MM.1S (cell line): ENCODE measurements around the gene SRSF3.

Experiments
- DNase-seq: peaks from one replicate; pipeline ENCODE4 v3.0.0-alpha.2; 2015
- H2AFZ ChIP-seq: fragments of 300-600 bp; sonication (generic); 2 replicates; pipeline ENCODE4 v1.6.0; 2016; ENCODE audit warnings: antibody characterized with exemption, low read length
- H3F3A ChIP-seq: fragments of 300-600 bp; sonication (generic); 2 replicates; pipeline ENCODE4 v1.6.1; 2016; ENCODE audit warnings: mild to moderate bottlenecking, antibody characterized with exemption, low read length, moderate library complexity, mixed read lengths; ENCODE audit not compliant: insufficient read depth
- H3K27ac ChIP-seq: fragments of 300-600 bp; sonication (generic); 2 replicates; pipeline ENCODE4 v1.5.1; 2016; ENCODE audit warnings: mild to moderate bottlenecking, low read length
- H3K27me3 ChIP-seq: fragments of 300-600 bp; sonication (generic); replicated peaks from 2 replicates; pipeline ENCODE4 v1.6.0; 2016; ENCODE audit warnings: low read length; ENCODE audit not compliant: insufficient read depth
- H3K36me3 ChIP-seq: fragments of 300-600 bp; sonication (generic); replicated peaks from 2 replicates; pipeline ENCODE4 v1.6.1; 2016; ENCODE audit warnings: mild to moderate bottlenecking, low read length, mixed read lengths; ENCODE audit not compliant: insufficient read depth
- H3K4me1 ChIP-seq: fragments of 300-600 bp; sonication (generic); 2 replicates; pipeline ENCODE4 v1.6.1; 2016; ENCODE audit warnings: low read length, mixed read lengths
- H3K4me2 ChIP-seq: fragments of 300-600 bp; sonication (generic); 2 replicates; pipeline ENCODE4 v1.6.0; 2016; ENCODE audit warnings: low read depth, low read length
- H3K4me3 ChIP-seq: fragments of 300-600 bp; sonication (generic); 2 replicates; pipeline ENCODE4 v1.5.1; 2016; ENCODE audit warnings: low read length, mixed read lengths
- H3K79me2 ChIP-seq: fragments of 300-600 bp; sonication (generic); 2 replicates; pipeline ENCODE4 v1.6.1; 2016; ENCODE audit warnings: mixed run types, low read length, mixed read lengths
- H3K9ac ChIP-seq: fragments of 300-600 bp; sonication (generic); 2 replicates; pipeline ENCODE4 v1.6.1; 2016; ENCODE audit warnings: low read length, mixed read lengths
- H3K9me2 ChIP-seq: fragments of 300-600 bp; sonication (generic); replicated peaks from 2 replicates; pipeline ENCODE4 v1.6.1; 2016; ENCODE audit warnings: mild to moderate bottlenecking, low read length, mixed read lengths; ENCODE audit not compliant: insufficient read depth
- H3K9me3 ChIP-seq: fragments of 300-600 bp; sonication (generic); replicated peaks from 2 replicates; pipeline ENCODE4 v1.6.1; 2016; ENCODE audit warnings: mild to moderate bottlenecking, low read length, mixed read lengths; ENCODE audit not compliant: insufficient read depth
- H4K20me1 ChIP-seq: fragments of 300-600 bp; sonication (generic); 2 replicates; pipeline ENCODE4 v1.6.1; 2016; ENCODE audit warnings: mild to moderate bottlenecking, low read length, moderate library complexity, mixed read lengths; ENCODE audit not compliant: insufficient read depth
- EZH2 ChIP-seq: fragments of 300-600 bp; sonication (generic); optimal IDR thresholded peaks from 2 replicates; pipeline ENCODE3; 2017; ENCODE audit warnings: low read depth, mild to moderate bottlenecking, antibody characterized with exemption, low read length, mixed read lengths
- EZH2phosphoT487 ChIP-seq: fragments of 300-600 bp; sonication (generic); IDR thresholded peaks from 2 replicates; pipeline ENCODE4 v1.6.1; 2018; ENCODE audit warnings: antibody characterized with exemption, low read length
- TF ChIP-seq, protein P1 (sequence below): fragments of 300-600 bp; sonication (generic); IDR thresholded peaks from 2 replicates; pipeline ENCODE4 v1.5.1; 2016; ENCODE audit warnings: antibody characterized with exemption, low read length, mixed read lengths

SRSF3 gene

DNA sequence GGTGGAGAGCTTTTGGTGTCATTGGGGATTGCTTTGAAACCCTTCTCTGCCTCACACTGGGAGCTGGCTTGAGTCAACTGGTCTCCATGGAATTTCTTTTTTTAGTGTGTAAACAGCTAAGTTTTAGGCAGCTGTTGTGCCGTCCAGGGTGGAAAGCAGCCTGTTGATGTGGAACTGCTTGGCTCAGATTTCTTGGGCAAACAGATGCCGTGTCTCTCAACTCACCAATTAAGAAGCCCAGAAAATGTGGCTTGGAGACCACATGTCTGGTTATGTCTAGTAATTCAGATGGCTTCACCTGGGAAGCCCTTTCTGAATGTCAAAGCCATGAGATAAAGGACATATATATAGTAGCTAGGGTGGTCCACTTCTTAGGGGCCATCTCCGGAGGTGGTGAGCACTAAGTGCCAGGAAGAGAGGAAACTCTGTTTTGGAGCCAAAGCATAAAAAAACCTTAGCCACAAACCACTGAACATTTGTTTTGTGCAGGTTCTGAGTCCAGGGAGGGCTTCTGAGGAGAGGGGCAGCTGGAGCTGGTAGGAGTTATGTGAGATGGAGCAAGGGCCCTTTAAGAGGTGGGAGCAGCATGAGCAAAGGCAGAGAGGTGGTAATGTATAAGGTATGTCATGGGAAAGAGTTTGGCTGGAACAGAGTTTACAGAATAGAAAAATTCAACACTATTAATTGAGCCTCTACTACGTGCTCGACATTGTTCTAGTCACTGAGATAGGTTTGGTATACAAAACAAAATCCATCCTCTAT, 31.2 kb downstream of the SRSF3 start:
- Histone ChIP-seq H3K27ac (no peak overlapping the region), H3K9me2 (no peaks in the 10 kb centered on the region), H3K4me3 (no peak overlapping the region), H3K36me3 (no peaks in the 10 kb centered on the region), H3F3A (no peaks in the 10 kb centered on the region), H3K27me3 (no peaks in the 10 kb centered on the region), H3K4me2 (no peak overlapping the region), H2AFZ (no peak overlapping the region), H3K79me2 (no peaks in the 10 kb centered on the region), H3K9me3 (no peaks in the 10 kb centered on the region), H4K20me1 (no peaks in the 10 kb centered on the region), H3K4me1 (peaks cover 17% of the 10 kb centered on the region; the same call in 1 of the 2 replicates), H3K9ac (no peak overlapping the region)
- no peak for DNase-seq
- TF ChIP-seq EZH2phosphoT487 (no peak), EZH2 (no peak)
- TF ChIP-seq, protein P1, sequence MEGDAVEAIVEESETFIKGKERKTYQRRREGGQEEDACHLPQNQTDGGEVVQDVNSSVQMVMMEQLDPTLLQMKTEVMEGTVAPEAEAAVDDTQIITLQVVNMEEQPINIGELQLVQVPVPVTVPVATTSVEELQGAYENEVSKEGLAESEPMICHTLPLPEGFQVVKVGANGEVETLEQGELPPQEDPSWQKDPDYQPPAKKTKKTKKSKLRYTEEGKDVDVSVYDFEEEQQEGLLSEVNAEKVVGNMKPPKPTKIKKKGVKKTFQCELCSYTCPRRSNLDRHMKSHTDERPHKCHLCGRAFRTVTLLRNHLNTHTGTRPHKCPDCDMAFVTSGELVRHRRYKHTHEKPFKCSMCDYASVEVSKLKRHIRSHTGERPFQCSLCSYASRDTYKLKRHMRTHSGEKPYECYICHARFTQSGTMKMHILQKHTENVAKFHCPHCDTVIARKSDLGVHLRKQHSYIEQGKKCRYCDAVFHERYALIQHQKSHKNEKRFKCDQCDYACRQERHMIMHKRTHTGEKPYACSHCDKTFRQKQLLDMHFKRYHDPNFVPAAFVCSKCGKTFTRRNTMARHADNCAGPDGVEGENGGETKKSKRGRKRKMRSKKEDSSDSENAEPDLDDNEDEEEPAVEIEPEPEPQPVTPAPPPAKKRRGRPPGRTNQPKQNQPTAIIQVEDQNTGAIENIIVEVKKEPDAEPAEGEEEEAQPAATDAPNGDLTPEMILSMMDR = no peak

- no peak overlapping the region for H3K27ac ChIP-seq
- H3K4me2 ChIP-seq = no peak overlapping the region
- H3K27me3 ChIP-seq = no peaks in the 10 kb centered on the region
- no peak overlapping the region for H3K4me3 ChIP-seq
- no peak overlapping the region for H2AFZ ChIP-seq
- H3K9ac ChIP-seq = no peak overlapping the region
- DNase-seq = no peak
- no peaks in the 10 kb centered on the region for H3K9me2 ChIP-seq
- no peaks in the 10 kb centered on the region for H3K36me3 ChIP-seq
- no peaks in the 10 kb centered on the region for H4K20me1 ChIP-seq
- no peaks in the 10 kb centered on the region for H3F3A ChIP-seq
- H3K4me1 ChIP-seq = peaks cover 19% of the 10 kb centered on the region; the same call in 1 of the 2 replicates
- H3K79me2 ChIP-seq = no peaks in the 10 kb centered on the region
- TF ChIP-seq, protein P1 = no peak
- TF ChIP-seq EZH2 (no peak), EZH2phosphoT487 (no peak)
- H3K9me3 ChIP-seq = no peaks in the 10 kb centered on the region
Observed at GRCh38 chr6:36626636-36627035, 32.5 kb downstream of the SRSF3 start.

DNA sequence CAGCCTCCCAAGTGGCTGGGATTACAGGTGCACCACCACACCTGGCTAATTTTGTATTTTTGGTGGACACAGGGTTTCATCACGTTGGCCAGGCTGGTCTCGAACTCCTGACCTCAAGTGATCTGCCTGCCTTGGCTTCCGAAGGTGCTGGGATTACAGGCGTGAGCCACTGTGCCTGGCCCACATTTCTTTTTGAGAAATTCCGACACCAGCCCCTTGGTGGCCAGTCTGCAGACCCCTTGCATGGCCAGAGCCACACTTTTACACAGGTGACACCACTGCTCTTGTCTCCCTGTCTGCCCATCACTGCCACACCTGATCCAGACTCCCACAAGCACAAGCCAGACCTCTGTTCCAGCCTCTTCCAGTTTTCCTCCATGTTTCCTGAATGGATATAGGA, 33.0 kb downstream of the SRSF3 start:
- H3K4me2 ChIP-seq = no peak overlapping the region
- no peaks in the 10 kb centered on the region for H3K9me2 ChIP-seq
- no peak for DNase-seq
- H3F3A ChIP-seq = no peaks in the 10 kb centered on the region
- no peak overlapping the region for H3K9ac ChIP-seq
- H4K20me1 ChIP-seq = no peaks in the 10 kb centered on the region
- TF ChIP-seq EZH2 (no peak), EZH2phosphoT487 (no peak)
- TF ChIP-seq, protein P1 = no peak
- no peak overlapping the region for H2AFZ ChIP-seq
- no peaks in the 10 kb centered on the region for H3K79me2 ChIP-seq
- H3K27me3 ChIP-seq = no peaks in the 10 kb centered on the region
- no peaks in the 10 kb centered on the region for H3K9me3 ChIP-seq
- H3K4me1 ChIP-seq = peaks cover 19% of the 10 kb centered on the region; the same call in 1 of the 2 replicates
- H3K4me3 ChIP-seq = no peak overlapping the region
- H3K36me3 ChIP-seq = no peaks in the 10 kb centered on the region
- H3K27ac ChIP-seq = no peak overlapping the region
